HL-60 (cell line): ENCODE results near the gene SERPINA3.

ENCODE experiments used
- CTCF ChIP-seq: IDR thresholded peaks from one replicate; pipeline ENCODE4 v1.5.1; 2011; ENCODE audit warnings: low read length, control low read depth, inconsistent platforms; ENCODE audit not compliant: insufficient read depth
- POLR2AphosphoS5 ChIP-seq: IDR thresholded peaks from 2 replicates; pipeline ENCODE4 v1.6.1; 2012; ENCODE audit warnings: low read depth
- REST ChIP-seq: IDR thresholded peaks from 2 replicates; pipeline ENCODE4 v1.6.1; 2012; ENCODE audit warnings: low read depth; ENCODE audit not compliant: insufficient replicate concordance

- TF ChIP-seq CTCF (no peak), POLR2AphosphoS5 (no peak), REST (no peak)
Measured at GRCh38 chr14:94575730-94576585, 36.2 kb upstream of the SERPINA3 start.
